SH-SY5Y (cell line): ENCODE data around the gene DDO.

Experiments
- GATA2 ChIP-seq: IDR thresholded peaks from 2 replicates; pipeline ENCODE4 v1.6.1; 2011; ENCODE audit warnings: mild to moderate bottlenecking, low read depth, low read length
- GATA3 ChIP-seq: IDR thresholded peaks from 2 replicates; pipeline ENCODE4 v1.6.1; 2011; ENCODE audit warnings: low read depth, mild to moderate bottlenecking, low read length, moderate library complexity

- TF ChIP-seq GATA2, result no peak
- no peak for TF ChIP-seq GATA3
Measured at GRCh38 chr6:110348961-110349690, 66.2 kb downstream of the DDO start.
